ENCODE data around the gene GZMH.

DNA sequence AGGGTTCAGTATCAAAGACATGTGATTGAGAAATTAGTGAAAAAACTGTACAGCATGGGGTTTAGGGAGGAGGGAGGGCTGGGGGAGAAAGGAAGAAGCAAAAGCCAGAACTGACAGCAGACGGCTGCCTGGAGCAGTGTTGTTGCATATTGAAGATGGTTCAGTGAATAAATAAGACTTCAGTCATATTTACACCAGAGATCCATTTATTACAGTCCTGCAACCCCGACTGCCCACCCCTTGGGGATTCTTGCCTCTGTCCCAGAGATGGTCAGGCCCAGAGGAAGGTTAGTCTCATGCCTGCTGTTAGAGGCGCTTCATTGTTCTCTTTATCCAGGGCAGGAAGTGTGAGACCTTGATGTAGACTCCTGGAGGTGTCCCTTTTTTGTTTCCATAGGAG lies 3.2 kb downstream of the GZMH start:
- TF ChIP-seq POLR2A (IDR thresholded peaks at IDR 0.05; ENCODE audit: low read length) (no peak), GATA1 (IDR thresholded peaks at IDR 0.05; ENCODE audit: low read depth, low read length) (no peak)

All from erythroblast (primary cell).